Osteocyte (in vitro differentiated cells): ENCODE data around the gene SPAG8. TPM values are rescaled to one million over a fixed set of nuclear protein-coding genes. Genes with fewer than 3 reads are reported as not detected.
A peak's percentile ranks its signal among the peaks of the same experiment; 100 is the strongest.

Experiments
- DNase-seq: peaks from one replicate; pipeline ENCODE4 v3.0.0; 2021; ENCODE audit warnings: mixed read lengths; ENCODE audit not compliant: unreplicated experiment; ENCODE audit errors: extremely low spot score
- H3K27ac Mint-ChIP-seq: one replicate; pipeline ENCODE4 v1.8.0; 2021; ENCODE audit warnings: mild to moderate bottlenecking, mixed read lengths; ENCODE audit not compliant: unreplicated experiment
- H3K27me3 Mint-ChIP-seq: one replicate; pipeline ENCODE4 v1.8.0; 2021; ENCODE audit warnings: mixed read lengths; ENCODE audit not compliant: unreplicated experiment
- H3K36me3 Mint-ChIP-seq: one replicate; pipeline ENCODE4 v1.8.0; 2021; ENCODE audit warnings: mixed read lengths; ENCODE audit not compliant: unreplicated experiment
- H3K4me1 Mint-ChIP-seq: one replicate; pipeline ENCODE4 v1.8.0; 2021; ENCODE audit warnings: mixed read lengths; ENCODE audit not compliant: unreplicated experiment
- H3K4me3 Mint-ChIP-seq: one replicate; pipeline ENCODE4 v1.8.0; 2021; ENCODE audit warnings: mild to moderate bottlenecking, moderate library complexity, mixed read lengths; ENCODE audit not compliant: unreplicated experiment
- H3K9me3 Mint-ChIP-seq: one replicate; pipeline ENCODE4 v1.8.0; 2021; ENCODE audit warnings: mixed read lengths; ENCODE audit not compliant: unreplicated experiment
- total RNA-seq: library from RNA; stranded (reverse); gene quantifications from 2 replicates; pipeline ENCODE4 v1.2.1, GENCODE V29; 2021
- TF ChIP-seq, protein P1 (sequence below): fragments of 200-600 bp; sonication (generic); IDR thresholded peaks from 2 replicates; pipeline ENCODE4 v1.5.0; 2021; ENCODE audit warnings: antibody characterized with exemption, mild to moderate bottlenecking, moderate library complexity

The SPAG8 gene
- total RNA-seq, 1 donor from 2014 or later: 2.4 TPM

DNA sequence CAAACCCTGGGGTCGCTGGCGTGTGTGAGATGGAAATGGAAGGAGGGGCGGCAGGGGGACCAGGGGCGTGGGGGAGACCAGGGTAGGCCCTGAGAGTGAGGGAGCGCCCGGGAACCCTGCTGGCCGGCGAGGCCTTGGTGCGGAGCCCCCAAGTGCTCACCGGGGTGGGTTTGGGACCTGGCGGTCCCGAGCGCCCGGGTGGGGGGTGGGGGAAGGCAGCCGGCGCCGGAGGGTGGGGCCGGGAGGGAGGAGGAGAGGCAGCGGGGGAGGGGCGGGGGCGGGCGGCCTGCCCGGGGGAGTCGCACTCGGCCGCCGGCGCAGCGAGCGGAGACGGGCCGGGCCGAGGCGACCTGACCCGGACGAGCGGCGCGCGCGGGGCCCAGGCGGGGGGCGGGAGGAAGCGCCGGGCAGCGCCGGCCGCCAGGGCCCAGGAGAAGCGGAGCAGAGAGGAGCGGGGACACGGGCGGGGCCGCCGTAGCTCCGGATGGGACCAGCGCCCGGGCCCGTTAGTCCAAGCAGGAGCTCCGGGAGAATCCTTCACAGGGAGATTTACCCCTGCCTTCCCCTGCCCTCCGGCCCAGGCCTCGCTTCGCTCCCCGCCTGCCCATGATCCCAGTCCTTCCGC, 20.7 kb downstream of the SPAG8 start, which contains the start of gene NPR2:
Gene NPR2, plus strand, starts transcription at position 295 of the 625 bp plus-strand sequence. CDS start 818 bp downstream, outside the sequence.
- no peaks in the 10 kb centered on the region for H3K9me3 Mint-ChIP-seq
- peaks cover 2% of the 10 kb centered on the region for H3K36me3 Mint-ChIP-seq
- TF ChIP-seq, protein P1, sequence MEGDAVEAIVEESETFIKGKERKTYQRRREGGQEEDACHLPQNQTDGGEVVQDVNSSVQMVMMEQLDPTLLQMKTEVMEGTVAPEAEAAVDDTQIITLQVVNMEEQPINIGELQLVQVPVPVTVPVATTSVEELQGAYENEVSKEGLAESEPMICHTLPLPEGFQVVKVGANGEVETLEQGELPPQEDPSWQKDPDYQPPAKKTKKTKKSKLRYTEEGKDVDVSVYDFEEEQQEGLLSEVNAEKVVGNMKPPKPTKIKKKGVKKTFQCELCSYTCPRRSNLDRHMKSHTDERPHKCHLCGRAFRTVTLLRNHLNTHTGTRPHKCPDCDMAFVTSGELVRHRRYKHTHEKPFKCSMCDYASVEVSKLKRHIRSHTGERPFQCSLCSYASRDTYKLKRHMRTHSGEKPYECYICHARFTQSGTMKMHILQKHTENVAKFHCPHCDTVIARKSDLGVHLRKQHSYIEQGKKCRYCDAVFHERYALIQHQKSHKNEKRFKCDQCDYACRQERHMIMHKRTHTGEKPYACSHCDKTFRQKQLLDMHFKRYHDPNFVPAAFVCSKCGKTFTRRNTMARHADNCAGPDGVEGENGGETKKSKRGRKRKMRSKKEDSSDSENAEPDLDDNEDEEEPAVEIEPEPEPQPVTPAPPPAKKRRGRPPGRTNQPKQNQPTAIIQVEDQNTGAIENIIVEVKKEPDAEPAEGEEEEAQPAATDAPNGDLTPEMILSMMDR: no peak
- peak within 1 kb of the TSS; percentile 73 for H3K27ac Mint-ChIP-seq
- peaks cover 37% of the 10 kb centered on the region for H3K4me1 Mint-ChIP-seq
- DNase-seq: no peak
- H3K4me3 Mint-ChIP-seq: peak within 1 kb of the TSS; percentile 72
- H3K27me3 Mint-ChIP-seq: peaks cover under 1% of the 10 kb centered on the region

DNA sequence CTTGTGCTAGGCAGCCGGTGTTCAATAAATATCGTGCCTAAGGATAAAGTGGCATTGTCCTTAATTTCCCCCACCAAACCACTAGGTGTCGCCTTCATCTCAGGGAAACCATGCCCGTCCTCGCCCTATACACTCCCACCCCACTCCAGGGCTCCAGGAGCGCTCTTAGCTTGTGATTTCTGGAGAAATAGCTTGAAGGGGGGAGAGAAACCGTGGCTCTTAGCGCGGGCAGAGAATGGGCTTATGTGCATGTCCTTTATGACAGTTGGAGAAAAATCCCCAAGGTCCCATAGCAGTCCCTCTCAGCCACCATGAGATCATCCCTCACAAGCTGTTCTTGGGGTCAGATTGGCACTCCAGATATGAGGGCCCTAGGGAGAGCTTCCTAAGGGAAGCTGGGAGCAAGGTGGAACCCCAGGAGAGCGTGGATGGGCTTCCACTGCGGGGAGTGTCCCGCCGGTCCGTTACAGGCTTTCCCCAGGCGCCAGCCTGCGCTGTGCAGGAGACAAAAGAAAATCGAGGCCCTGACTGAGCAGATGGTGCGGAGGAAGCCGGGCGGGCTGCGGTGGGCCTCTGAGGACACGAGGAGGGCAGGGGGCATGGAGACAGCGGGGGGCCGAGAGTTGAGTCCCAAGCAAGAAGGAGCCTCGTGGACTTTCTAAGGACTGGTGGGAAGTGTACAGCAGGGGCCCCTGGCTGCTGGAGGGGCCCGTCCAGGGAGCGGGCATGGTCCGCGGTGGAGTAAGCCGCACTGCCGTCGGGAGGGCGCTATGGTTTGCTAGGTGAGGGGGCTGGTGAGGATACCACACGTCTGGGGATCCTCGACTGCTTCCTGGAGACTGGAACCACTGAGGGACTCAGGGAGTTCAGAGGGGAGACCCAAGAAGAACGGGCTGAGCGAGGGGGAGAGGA, 21.4 kb downstream of the SPAG8 start:
- Mint-ChIP-seq H3K27ac (peak overlapping the region; percentile 73), H3K9me3 (no peaks in the 10 kb centered on the region), H3K27me3 (peaks cover 8% of the 10 kb centered on the region), H3K4me1 (peaks cover 37% of the 10 kb centered on the region), H3K4me3 (peak overlapping the region; percentile 72), H3K36me3 (peaks cover 2% of the 10 kb centered on the region)
- TF ChIP-seq, protein P1: peak; percentile 86
- peak; percentile 89 for DNase-seq

DNA sequence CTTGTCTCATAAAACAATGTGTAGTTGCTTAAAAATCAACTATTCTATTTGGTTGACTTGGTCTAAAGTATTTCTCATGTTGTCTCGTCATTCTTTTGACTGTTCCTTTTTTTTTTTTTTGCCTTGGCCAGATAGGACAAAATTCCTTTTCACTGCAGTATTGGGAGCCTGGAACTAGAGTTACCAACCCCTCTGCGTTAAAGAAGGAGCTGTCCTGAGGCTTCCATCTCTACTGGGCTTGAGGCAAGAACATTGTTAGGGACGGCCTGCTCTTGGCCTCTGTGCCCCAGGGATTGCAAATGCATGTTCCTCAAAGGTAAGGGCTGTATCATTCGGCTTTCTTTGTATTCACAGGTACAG, 22.1 kb downstream of the SPAG8 start:
- no peak overlapping the region for H3K27ac Mint-ChIP-seq
- peaks cover 32% of the 10 kb centered on the region for H3K4me1 Mint-ChIP-seq
- no peak overlapping the region for H3K4me3 Mint-ChIP-seq
- peaks cover 12% of the 10 kb centered on the region for H3K27me3 Mint-ChIP-seq
- H3K36me3 Mint-ChIP-seq: peaks cover 2% of the 10 kb centered on the region
- TF ChIP-seq, protein P1: no peak
- no peaks in the 10 kb centered on the region for H3K9me3 Mint-ChIP-seq
- no peak for DNase-seq

DNA sequence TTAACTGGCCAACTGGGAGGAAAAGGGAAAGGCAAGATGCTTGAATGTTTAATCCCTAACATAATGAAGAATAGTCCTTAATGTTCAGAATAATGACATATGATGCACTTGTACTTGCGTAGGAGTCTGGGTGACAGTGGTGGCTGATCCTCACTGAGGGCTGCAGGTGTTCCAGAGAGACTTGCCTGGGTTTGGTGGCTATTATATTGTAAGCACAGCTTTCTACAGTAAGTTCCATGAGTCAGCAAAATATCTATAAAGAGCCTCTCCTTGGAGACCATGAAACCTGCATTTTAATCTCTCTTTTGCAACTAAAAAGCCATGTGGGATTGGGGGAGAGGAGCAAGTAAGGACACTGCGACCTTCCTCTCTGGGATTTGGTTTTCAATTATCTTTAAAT, 22.5 kb downstream of the SPAG8 start:
- peaks cover 2% of the 10 kb centered on the region for H3K36me3 Mint-ChIP-seq
- DNase-seq: no peak
- no peaks in the 10 kb centered on the region for H3K9me3 Mint-ChIP-seq
- H3K4me3 Mint-ChIP-seq: no peak overlapping the region
- TF ChIP-seq, protein P1: no peak
- H3K4me1 Mint-ChIP-seq: peaks cover 28% of the 10 kb centered on the region
- no peak overlapping the region for H3K27ac Mint-ChIP-seq
- H3K27me3 Mint-ChIP-seq: peaks cover 12% of the 10 kb centered on the region

DNA sequence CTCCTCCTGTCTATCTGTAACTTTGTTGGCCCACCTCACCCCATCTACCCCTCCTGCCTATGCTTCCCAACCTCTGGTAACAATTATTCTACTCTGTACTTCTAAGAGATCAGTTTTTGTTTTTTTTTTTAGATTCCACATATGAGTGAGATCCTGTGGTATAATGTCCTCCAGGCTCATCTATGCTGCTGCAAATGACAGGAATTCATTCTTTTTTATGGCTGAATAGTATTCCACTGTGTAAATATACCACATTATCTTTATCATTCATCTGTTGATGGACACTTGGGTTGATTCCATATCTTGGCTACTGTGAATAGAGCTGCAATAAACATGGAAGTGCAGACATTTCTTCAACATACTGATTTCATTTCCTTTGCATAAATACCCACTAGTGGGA, 28.6 kb downstream of the SPAG8 start:
- Mint-ChIP-seq H3K4me3 (no peak overlapping the region), H3K27me3 (peaks cover 47% of the 10 kb centered on the region), H3K4me1 (no peaks in the 10 kb centered on the region), H3K9me3 (no peaks in the 10 kb centered on the region), H3K36me3 (no peaks in the 10 kb centered on the region), H3K27ac (no peak overlapping the region)
- DNase-seq: no peak
- TF ChIP-seq, protein P1: no peak
